Osteoblast (primary cell): ENCODE measurements around the gene TESMIN. TPM values are rescaled to one million over a fixed set of nuclear protein-coding genes. Genes with fewer than 3 reads are reported as not detected.

ENCODE experiments used
- DNase-seq: peaks from one replicate; pipeline ENCODE4 v3.0.0; 2011; ENCODE audit warnings: low spot score, mixed read lengths; ENCODE audit not compliant: insufficient read length; ENCODE audit errors: missing footprints
- H2AFZ ChIP-seq: 2 replicates; pipeline ENCODE4 v1.6.0; 2011; ENCODE audit warnings: mild to moderate bottlenecking, low read length
- H3K27ac ChIP-seq: 2 replicates; pipeline ENCODE4 v1.5.1; 2011; ENCODE audit warnings: mild to moderate bottlenecking, low read depth, low read length, moderate library complexity
- H3K27me3 ChIP-seq: 2 replicates; pipeline ENCODE4 v1.6.0; 2012; ENCODE audit warnings: mild to moderate bottlenecking, control low read depth, inconsistent platforms, low read length, moderate library complexity; ENCODE audit not compliant: insufficient read depth
- H3K36me3 ChIP-seq: 2 replicates; pipeline ENCODE4 v1.5.1; 2011; ENCODE audit warnings: mild to moderate bottlenecking, low read length, control low read depth, moderate library complexity; ENCODE audit not compliant: insufficient read depth
- H3K4me1 ChIP-seq: 2 replicates; pipeline ENCODE4 v1.5.1; 2011; ENCODE audit warnings: mild to moderate bottlenecking, low read length, control low read depth, moderate library complexity; ENCODE audit not compliant: insufficient read depth
- H3K4me2 ChIP-seq: 2 replicates; pipeline ENCODE4 v1.6.0; 2011; ENCODE audit warnings: mild to moderate bottlenecking, low read length; ENCODE audit not compliant: insufficient read depth
- H3K4me3 ChIP-seq: fragments of 200-600 bp; sonication (generic); 3 replicates; pipeline ENCODE4 v1.5.1; 2012; ENCODE audit warnings: mild to moderate bottlenecking, low read length, inconsistent platforms; ENCODE audit not compliant: insufficient read depth
- H3K79me2 ChIP-seq: 2 replicates; pipeline ENCODE4 v1.6.0; 2012; ENCODE audit warnings: mild to moderate bottlenecking, low read length, control low read depth, inconsistent platforms; ENCODE audit not compliant: insufficient read depth
- H3K9me3 ChIP-seq: 2 replicates; pipeline ENCODE4 v1.5.1; 2011; ENCODE audit warnings: low read depth, low read length, control low read depth
- H4K20me1 ChIP-seq: 2 replicates; pipeline ENCODE4 v1.6.0; 2012; ENCODE audit warnings: mild to moderate bottlenecking, low read length, control low read depth; ENCODE audit not compliant: insufficient read depth
- CTCF ChIP-seq: IDR thresholded peaks from 2 replicates; pipeline ENCODE4 v1.5.1; 2011; ENCODE audit warnings: mild to moderate bottlenecking, low read depth, low read length, moderate library complexity; ENCODE audit errors: extremely low read depth
- total RNA-seq: library from RNA; depleted of rRNA; stranded (reverse); fragments of >200 nt; gene quantifications from 2 replicates; pipeline ENCODE4 v1.2.3, GENCODE V29; 2012

Gene TESMIN
- total RNA-seq, 1 donor = not detected

- Histone ChIP-seq H4K20me1 (no peaks in the 10 kb centered on the region), H3K27ac (no peak overlapping the region), H3K9me3 (no peaks in the 10 kb centered on the region), H3K4me3 (no peak overlapping the region), H3K27me3 (no peaks in the 10 kb centered on the region), H3K79me2 (no peaks in the 10 kb centered on the region), H2AFZ (no peak overlapping the region), H3K36me3 (peaks cover 43% of the 10 kb centered on the region), H3K4me2 (no peak overlapping the region), H3K4me1 (no peaks in the 10 kb centered on the region)
- no peak for TF ChIP-seq CTCF
- DNase-seq = no peak
Observed at GRCh38 chr11:68766786-68767185, 15.5 kb upstream of the TESMIN start.

DNA sequence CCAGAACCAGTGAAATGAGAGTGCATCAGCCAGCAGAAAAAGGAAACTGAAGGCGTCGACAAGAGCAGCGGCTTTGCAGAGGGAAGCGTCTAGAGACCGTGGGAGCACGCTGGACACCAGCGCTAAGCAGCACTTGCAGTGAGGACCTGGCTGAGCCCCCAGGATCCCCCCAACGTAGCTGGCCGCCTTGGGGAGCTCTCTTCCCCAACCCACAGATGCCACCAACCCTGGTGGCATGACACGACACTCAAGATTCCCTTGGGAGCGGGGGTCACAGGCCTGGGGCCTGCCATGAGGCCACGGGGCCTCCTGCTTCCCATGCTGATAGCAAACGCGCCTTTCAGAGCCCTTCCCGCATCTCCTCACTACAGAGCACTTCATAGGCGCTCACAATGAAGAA lies 13.4 kb upstream of the TESMIN start:
- H3K36me3 ChIP-seq = peaks cover 45% of the 10 kb centered on the region
- H3K27me3 ChIP-seq = no peaks in the 10 kb centered on the region

GRCh38 chr11:68763926-68764657 lies 12.8 kb upstream of the TESMIN start:
- Histone ChIP-seq H3K27me3 (no peaks in the 10 kb centered on the region), H3K36me3 (peaks cover 46% of the 10 kb centered on the region), H3K4me2 (no peak overlapping the region), H3K4me1 (no peaks in the 10 kb centered on the region), H2AFZ (no peak overlapping the region), H3K79me2 (no peaks in the 10 kb centered on the region), H3K4me3 (no peak overlapping the region), H4K20me1 (no peaks in the 10 kb centered on the region), H3K9me3 (no peaks in the 10 kb centered on the region), H3K27ac (no peak overlapping the region)
- no peak for TF ChIP-seq CTCF
- no peak for DNase-seq

More for the DNA sequence above, 13.4 kb upstream of the TESMIN start:
- H4K20me1 ChIP-seq = no peaks in the 10 kb centered on the region
- H3K27ac ChIP-seq = no peak overlapping the region
- H2AFZ ChIP-seq = no peak overlapping the region
- H3K9me3 ChIP-seq = no peaks in the 10 kb centered on the region
- H3K4me3 ChIP-seq = no peak overlapping the region
- no peaks in the 10 kb centered on the region for H3K4me1 ChIP-seq
- TF ChIP-seq CTCF = no peak
- no peak for DNase-seq
- H3K79me2 ChIP-seq = no peaks in the 10 kb centered on the region
- no peak overlapping the region for H3K4me2 ChIP-seq

DNA sequence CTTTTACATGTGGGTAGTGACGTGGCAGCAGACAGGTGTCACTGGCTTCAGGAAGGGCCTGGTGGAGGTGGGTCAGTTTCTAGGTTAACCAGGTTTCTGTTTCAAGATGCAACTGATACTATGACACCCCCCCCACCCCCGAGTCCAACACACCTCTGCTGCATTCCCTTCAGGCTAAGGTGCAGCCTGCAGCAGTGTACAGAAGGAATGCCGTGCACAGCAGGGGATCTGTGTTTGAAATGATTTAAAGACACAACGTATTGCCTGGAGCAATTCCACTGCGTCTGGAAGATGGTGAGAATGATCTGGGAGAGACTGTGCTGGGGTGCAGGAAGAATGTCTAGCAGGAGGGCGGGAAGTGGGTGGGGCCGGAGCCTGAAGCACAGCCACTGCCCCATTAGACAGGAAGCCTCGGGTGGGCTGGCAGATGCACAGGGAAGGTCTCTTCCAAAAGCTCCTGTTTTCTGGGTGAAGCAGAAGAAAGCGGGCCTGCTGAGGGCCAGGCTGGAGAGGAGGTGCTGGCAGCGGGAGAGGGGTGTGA lies 11.9 kb upstream of the TESMIN start:
- Histone ChIP-seq H3K27me3 (no peaks in the 10 kb centered on the region), H3K4me2 (no peak overlapping the region), H3K4me1 (no peaks in the 10 kb centered on the region), H3K27ac (no peak overlapping the region), H3K9me3 (no peaks in the 10 kb centered on the region), H4K20me1 (no peaks in the 10 kb centered on the region), H2AFZ (no peak overlapping the region), H3K36me3 (peaks cover 43% of the 10 kb centered on the region), H3K79me2 (no peaks in the 10 kb centered on the region), H3K4me3 (no peak overlapping the region)
- TF ChIP-seq CTCF = no peak
- DNase-seq = no peak
